Measurements from ENCODE around the gene TIMP4.
A peak's percentile ranks its signal among the peaks of the same experiment; 100 is the strongest.

TIMP4 gene

DNA sequence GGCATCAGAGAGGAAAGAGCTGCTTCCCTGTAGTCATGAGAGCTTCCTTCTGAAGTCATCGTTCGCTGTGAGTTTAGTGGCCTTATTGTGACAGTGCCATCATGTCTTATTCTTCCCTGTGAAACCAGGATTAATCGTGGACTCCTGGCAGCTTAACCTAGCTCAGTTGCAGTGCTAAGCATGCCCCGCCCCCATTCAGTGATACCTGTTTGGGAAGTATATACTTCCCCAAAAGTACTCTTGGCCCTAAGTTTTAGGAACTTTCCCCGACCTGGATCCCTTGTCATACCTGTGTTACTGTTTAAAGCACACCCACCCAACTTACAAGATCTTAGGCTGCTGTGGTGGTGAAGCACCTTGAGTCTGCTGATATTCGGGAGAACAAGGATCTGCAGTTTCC lies 32.1 kb upstream of the TIMP4 start:
- Histone ChIP-seq H3K27ac (no peak overlapping the region), H3K4me3 (no peak overlapping the region)
- DNase-seq (ENCODE audit: low spot score): no peak
- TF ChIP-seq, protein P1, sequence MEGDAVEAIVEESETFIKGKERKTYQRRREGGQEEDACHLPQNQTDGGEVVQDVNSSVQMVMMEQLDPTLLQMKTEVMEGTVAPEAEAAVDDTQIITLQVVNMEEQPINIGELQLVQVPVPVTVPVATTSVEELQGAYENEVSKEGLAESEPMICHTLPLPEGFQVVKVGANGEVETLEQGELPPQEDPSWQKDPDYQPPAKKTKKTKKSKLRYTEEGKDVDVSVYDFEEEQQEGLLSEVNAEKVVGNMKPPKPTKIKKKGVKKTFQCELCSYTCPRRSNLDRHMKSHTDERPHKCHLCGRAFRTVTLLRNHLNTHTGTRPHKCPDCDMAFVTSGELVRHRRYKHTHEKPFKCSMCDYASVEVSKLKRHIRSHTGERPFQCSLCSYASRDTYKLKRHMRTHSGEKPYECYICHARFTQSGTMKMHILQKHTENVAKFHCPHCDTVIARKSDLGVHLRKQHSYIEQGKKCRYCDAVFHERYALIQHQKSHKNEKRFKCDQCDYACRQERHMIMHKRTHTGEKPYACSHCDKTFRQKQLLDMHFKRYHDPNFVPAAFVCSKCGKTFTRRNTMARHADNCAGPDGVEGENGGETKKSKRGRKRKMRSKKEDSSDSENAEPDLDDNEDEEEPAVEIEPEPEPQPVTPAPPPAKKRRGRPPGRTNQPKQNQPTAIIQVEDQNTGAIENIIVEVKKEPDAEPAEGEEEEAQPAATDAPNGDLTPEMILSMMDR (IDR thresholded peaks at IDR 0.05): no peak

DNA sequence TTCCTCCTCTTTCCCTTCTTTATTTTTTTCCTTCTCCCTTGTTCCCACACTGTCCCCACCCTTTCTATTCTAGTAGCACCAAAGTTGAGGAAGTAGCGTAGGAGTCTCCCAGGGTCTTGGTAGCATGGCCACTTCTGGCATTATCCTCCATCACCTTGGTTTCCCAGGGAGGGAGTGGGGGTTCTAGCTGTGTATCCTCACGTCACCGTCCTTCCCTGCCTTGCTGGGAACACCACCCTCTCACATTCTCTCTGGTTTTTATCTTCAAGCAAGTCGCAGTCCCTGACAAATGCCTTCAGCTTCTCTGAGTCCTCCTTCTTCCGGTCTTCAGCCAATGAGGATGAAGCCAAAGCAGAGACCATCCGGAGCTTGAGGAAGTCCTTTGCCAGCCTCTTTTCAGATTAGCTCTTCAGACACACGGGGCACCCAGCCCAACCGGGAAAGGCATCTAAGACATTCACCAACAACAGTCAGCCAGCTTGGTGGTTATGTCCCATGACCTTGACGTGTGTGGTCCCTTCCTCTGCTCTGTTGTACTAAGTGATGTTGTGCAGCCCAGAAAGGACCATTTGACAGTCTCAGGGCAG lies 31.6 kb upstream of the TIMP4 start:
- no peak for DNase-seq (ENCODE audit: low spot score)
- H3K27ac ChIP-seq: no peak overlapping the region
- TF ChIP-seq, protein P1 (IDR thresholded peaks at IDR 0.05): no peak
- H3K4me3 ChIP-seq: no peak overlapping the region

DNA sequence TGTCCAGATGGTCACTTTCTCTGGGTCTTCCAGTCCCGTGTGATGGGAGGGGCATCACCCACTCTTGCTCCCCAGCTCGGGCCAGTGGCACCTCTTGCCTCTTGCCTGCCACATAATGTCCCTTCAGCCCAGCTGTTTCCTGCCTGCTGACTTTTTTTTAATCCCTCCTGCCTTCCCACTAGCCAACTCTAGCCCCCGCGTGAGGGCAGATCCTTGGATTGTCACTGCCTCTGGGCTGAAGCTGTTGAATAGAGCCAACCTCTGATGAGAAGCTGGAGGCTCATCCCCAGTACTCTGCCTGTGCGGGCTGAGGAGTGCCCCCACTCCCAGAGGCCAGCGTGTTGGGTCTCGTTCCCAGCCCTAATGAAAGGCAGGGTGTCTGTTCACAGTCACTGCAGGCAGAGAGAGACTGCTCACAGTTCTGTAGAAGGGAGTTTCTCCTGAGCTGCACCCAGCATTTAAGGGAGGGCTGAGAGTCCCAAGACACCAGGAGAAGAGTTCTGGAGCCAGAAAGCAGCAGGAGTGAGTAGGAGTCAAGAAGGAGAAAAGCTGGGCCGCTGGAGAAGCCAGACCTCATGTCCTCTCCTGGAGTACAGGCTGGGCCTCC lies 30.1 kb upstream of the TIMP4 start:
- TF ChIP-seq, protein P1 (IDR thresholded peaks at IDR 0.05): no peak
- no peak for DNase-seq (ENCODE audit: low spot score)
- H3K27ac ChIP-seq: peak overlapping the region; percentile 83 to 84
- H3K4me3 ChIP-seq: no peak overlapping the region

DNA sequence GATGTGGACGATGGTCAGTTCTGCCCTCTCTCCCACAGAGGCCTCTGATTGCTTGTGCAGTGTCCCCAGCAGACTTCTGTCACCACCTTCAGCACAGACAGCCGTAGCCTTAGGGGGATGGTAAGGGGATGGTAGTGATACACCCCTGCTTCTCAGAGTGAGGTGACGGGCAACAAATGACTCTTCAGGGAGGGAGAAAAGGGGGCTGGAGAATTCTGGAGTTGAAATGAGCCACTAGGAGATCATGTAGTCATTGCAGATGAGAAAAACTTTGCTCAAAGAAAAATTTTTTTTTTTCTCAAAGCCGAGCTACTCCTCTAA lies 29.6 kb upstream of the TIMP4 start:
- TF ChIP-seq, protein P1 (IDR thresholded peaks at IDR 0.05): no peak
- Histone ChIP-seq H3K4me3 (peak overlapping the region; percentile 34), H3K27ac (peak overlapping the region; percentile 83 to 84)
- DNase-seq (ENCODE audit: low spot score): no peak

DNA sequence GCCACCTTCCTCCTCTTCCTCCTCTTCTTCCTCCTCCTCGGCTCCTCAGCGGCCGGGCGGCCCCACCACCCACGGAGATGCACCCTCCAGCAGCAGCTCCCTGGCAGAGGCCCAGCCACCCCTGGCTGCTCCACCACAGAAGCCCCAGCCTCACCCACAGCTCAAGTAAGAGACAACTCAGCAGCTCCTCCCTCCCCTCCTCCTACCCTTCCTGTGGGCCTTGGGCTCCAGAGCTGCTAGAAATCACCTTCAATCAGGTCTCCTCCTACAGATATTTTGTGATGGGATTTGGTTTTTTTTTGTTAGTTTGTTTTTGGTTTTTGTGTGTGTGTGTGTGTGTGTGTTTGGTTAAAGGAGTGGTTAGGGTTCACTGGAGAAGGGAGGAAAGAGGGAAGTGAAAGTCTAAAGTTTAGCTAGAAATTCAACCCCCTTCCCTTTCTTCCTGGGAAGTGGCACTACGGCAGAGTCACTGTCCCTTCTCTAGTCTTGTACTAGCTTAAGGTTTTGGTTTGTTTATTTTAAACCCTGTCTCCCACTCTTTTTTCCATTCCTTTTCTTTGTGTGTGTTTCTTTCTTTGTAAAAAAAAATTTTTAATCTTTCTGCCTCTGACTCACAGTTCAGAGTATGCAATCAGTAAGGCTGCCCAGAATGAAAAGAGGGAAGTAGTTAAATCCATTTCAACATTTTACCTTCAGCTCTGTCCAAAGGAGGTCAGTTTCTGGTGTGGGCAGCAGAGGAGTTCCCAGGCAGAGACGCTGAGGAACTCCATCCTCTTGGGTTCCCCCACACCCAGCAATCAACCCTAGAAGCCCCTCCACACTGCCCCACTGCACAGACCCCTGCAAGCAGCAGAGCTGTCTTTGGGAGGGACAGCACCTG lies 29.0 kb upstream of the TIMP4 start:
- Histone ChIP-seq H3K4me3 (peak overlapping the region; percentile 51), H3K27ac (peak overlapping the region; percentile 83 to 84)
- DNase-seq (ENCODE audit: low spot score): no peak
- TF ChIP-seq, protein P1 (IDR thresholded peaks at IDR 0.05): no peak

DNA sequence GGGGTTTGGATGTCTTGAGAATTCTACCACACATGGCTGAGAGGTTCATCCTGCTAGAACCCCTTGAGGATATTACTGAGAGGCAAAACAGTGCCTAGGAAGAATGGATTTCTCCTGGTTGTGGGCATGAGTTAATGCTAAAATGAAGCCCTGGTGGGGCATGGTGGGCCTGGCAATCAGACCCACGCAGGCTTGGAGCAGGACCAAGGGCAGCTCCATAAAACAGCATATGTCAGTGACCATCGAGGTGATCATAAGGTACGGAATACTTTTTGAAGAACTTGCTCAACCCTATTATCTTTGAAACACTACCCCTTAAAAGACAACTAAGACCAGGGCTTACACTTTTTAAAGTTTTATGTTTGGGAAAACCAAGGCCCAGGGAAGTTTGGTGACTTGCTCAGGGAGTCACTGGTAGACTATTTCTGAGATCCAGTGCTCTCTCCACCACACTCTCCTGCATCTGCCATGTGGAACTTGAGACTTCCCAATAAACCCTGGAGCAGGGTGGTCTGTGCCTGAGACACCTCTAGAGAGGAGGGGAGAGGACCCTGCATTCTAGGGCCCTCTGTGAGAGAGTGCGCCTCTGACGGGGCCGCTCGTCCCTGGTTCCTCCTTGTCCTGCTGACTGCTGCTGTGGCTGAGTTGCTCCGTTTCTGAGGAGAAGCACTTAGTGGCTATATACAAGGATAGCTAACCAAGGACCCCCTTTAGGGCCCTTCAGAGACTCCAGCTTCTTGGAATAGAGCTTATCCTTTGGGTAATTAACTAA lies 28.0 kb upstream of the TIMP4 start:
- TF ChIP-seq, protein P1 (IDR thresholded peaks at IDR 0.05): no peak
- Histone ChIP-seq H3K27ac (peak overlapping the region; percentile 83 to 84), H3K4me3 (no peak overlapping the region)
- DNase-seq (ENCODE audit: low spot score): no peak

All from coronary artery (tissue), 2 donors.